Daoy (cell line): Measurements from ENCODE around the gene ITGB7. TPM values are rescaled to one million over a fixed set of nuclear protein-coding genes. Genes with fewer than 3 reads are reported as not detected.

Experiments
- DNase-seq: peaks from one replicate; pipeline ENCODE4 v3.0.0-alpha.2; 2015; ENCODE audit warnings: low read depth
- total RNA-seq: library from RNA; depleted of rRNA; stranded (reverse); fragments of >200 nt; shearing (Covaris generic); gene quantifications from 2 replicates; pipeline ENCODE4 v1.2.3, GENCODE V29; 2014

Gene ITGB7
- total RNA-seq, 1 experiment from 2014 or later: 0.34 TPM

- no peak for DNase-seq
These were observed 23.2 kb upstream of the ITGB7 start for GRCh38 chr12:53230108-53230845.

- no peak for DNase-seq
These were observed 22.4 kb upstream of the ITGB7 start for GRCh38 chr12:53229454-53229853.

GRCh38 chr12:53227836-53228235 is 20.8 kb upstream of the ITGB7 start:
- no peak for DNase-seq

GRCh38 chr12:53227341-53227740 is 20.3 kb upstream of the ITGB7 start:
- DNase-seq: no peak

- no peak for DNase-seq
These were observed 19.8 kb upstream of the ITGB7 start for GRCh38 chr12:53226815-53227214.

GRCh38 chr12:53225635-53226424 is 18.8 kb upstream of the ITGB7 start:
- DNase-seq: no peak

GRCh38 chr12:53224897-53225634 is 18.0 kb upstream of the ITGB7 start:
- no peak for DNase-seq

GRCh38 chr12:53224061-53224896 is 17.2 kb upstream of the ITGB7 start:
- no peak for DNase-seq

GRCh38 chr12:53223389-53224060 is 16.5 kb upstream of the ITGB7 start:
- DNase-seq: no peak

- DNase-seq: no peak
These were observed 15.8 kb upstream of the ITGB7 start for GRCh38 chr12:53222806-53223261.

GRCh38 chr12:53222170-53222721 is 15.2 kb upstream of the ITGB7 start:
- no peak for DNase-seq

- DNase-seq: peak; percentile 74
These were observed 14.4 kb upstream of the ITGB7 start for GRCh38 chr12:53221203-53222080.

- DNase-seq: peak; percentile 97
These were observed 13.7 kb upstream of the ITGB7 start for GRCh38 chr12:53220694-53221202.

- peak; percentile 84 for DNase-seq
These were observed 13.1 kb upstream of the ITGB7 start for GRCh38 chr12:53219956-53220693.

GRCh38 chr12:53219292-53219955 is 12.4 kb upstream of the ITGB7 start:
- peak; percentile 63 for DNase-seq

- DNase-seq: no peak
These were observed 11.7 kb upstream of the ITGB7 start for GRCh38 chr12:53218551-53219291.

- no peak for DNase-seq
These were observed 10.9 kb upstream of the ITGB7 start for GRCh38 chr12:53217931-53218307.
